Spleen (tissue), 7 donors: ENCODE data around the gene SLC5A11.

Experiments
- POLR2A ChIP-seq, 3 donors: fragments of 450-650 bp; IDR thresholded peaks; one replicate each; pipeline ENCODE4 v1.5.1; 2017; ENCODE audit warnings: antibody characterized with exemption in 3 of 3, mild to moderate bottlenecking in 1 of 3
- POLR2AphosphoS5 ChIP-seq, 3 donors: sonication (generic); formaldehyde crosslinking; IDR thresholded peaks; one replicate each; pipeline ENCODE4 v1.5.1; 2017; ENCODE audit warnings: antibody characterized with exemption in 3 of 3
- TF ChIP-seq, protein P1 (sequence below), 11 experiments: fragments of 200-600 bp in 7 of 11; fragments of 450-650 bp in 4 of 11; sonication (generic) in 4 of 11; IDR thresholded peaks in 8 of 11; conservative IDR thresholded peaks in 3 of 11; 1 replicate in 7 of 11; 2 replicates in 4 of 11; pipeline versions ENCODE4 v1.4.0 to v1.8.0; 2016 to 2021; ENCODE audit warnings: antibody characterized with exemption in 11 of 11, inconsistent platforms in 4 of 11, mild to moderate bottlenecking in 1 of 11
- donor health status: DM: no; HTN: no; CAD: no; lungs with moderate emphysema.
- donor health status: DM: no; HTN: no; CAD: no.
- donor health status: DM: no; HTN: no; CAD: no.

DNA sequence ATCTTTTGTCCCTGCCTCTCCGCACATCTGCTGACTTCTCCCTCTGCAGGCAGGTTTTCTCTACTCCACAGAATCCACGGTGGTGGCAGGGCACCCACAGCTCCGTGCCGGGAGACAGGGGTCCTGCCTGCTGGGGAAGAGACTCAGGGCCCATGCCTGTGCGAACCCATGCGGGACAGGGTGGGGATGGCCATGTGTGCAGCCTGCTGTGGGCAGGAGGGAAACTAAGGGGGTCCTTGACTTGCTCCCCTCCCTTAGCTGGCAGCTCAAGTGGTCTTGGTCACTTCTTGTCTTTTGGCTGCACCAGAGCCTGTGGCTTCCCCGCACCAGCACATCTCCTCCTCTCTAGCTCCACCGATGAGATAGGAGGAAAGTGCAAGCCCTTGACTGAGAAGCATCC, 69.8 kb downstream of the SLC5A11 start:
- TF ChIP-seq, protein P1, sequence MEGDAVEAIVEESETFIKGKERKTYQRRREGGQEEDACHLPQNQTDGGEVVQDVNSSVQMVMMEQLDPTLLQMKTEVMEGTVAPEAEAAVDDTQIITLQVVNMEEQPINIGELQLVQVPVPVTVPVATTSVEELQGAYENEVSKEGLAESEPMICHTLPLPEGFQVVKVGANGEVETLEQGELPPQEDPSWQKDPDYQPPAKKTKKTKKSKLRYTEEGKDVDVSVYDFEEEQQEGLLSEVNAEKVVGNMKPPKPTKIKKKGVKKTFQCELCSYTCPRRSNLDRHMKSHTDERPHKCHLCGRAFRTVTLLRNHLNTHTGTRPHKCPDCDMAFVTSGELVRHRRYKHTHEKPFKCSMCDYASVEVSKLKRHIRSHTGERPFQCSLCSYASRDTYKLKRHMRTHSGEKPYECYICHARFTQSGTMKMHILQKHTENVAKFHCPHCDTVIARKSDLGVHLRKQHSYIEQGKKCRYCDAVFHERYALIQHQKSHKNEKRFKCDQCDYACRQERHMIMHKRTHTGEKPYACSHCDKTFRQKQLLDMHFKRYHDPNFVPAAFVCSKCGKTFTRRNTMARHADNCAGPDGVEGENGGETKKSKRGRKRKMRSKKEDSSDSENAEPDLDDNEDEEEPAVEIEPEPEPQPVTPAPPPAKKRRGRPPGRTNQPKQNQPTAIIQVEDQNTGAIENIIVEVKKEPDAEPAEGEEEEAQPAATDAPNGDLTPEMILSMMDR (IDR thresholded peaks at IDR 0.05 in 8 of 11, conservative IDR thresholded peaks at IDR 0.05 in 3 of 11): no peak
- TF ChIP-seq POLR2A (IDR thresholded peaks at IDR 0.05) (no peak), POLR2AphosphoS5 (IDR thresholded peaks at IDR 0.05) (peak in 2 of 3 donors; percentile 32 to 41)
